HepG2 (cell line): Measurements from ENCODE around the gene NSG2. TPM values are rescaled to one million over a fixed set of nuclear protein-coding genes. Genes with fewer than 3 reads are reported as not detected.

Source experiments
- CHCHD3 ChIP-seq: sonication (generic); formaldehyde crosslinking; IDR thresholded peaks from 2 replicates; pipeline ENCODE4 v1.8.0; 2022; ENCODE audit warnings: mild to moderate bottlenecking, missing genetic modification reagents, moderate library complexity
- GABPB1 ChIP-seq: IDR thresholded peaks from 2 replicates; pipeline ENCODE4 v1.6.1; 2016; ENCODE audit warnings: mild to moderate bottlenecking, missing genetic modification reagents, moderate library complexity, missing compliant biosample characterization
- HOXA9 ChIP-seq: sonication (generic); formaldehyde crosslinking; IDR thresholded peaks from 2 replicates; pipeline ENCODE4 v1.8.1; 2022; ENCODE audit warnings: missing genetic modification reagents, mild to moderate bottlenecking, moderate library complexity, borderline replicate concordance
- ISL2 ChIP-seq: sonication (generic); formaldehyde crosslinking; IDR thresholded peaks from 2 replicates; pipeline ENCODE4 v1.5.0; 2020; ENCODE audit warnings: missing genetic modification reagents
- MLX ChIP-seq: IDR thresholded peaks from 2 replicates; pipeline ENCODE4 v1.6.1; 2016
- NFKB2 ChIP-seq: sonication (generic); formaldehyde crosslinking; IDR thresholded peaks from 2 replicates; pipeline ENCODE4 v1.4.0; 2020; ENCODE audit warnings: missing genetic modification reagents, borderline replicate concordance
- NR2F1 ChIP-seq, 2 experiments: fragments of 450-650 bp in 1 of 2; formaldehyde crosslinking in 1 of 2; IDR thresholded peaks; 2 replicates each; pipeline versions ENCODE4 v1.5.0 to v1.6.1; 2016 to 2020; ENCODE audit warnings: mild to moderate bottlenecking in 1 of 2, missing compliant biosample characterization in 1 of 2, missing genetic modification reagents in 1 of 2, moderate library complexity in 1 of 2
- REPIN1 ChIP-seq: sonication (generic); formaldehyde crosslinking; IDR thresholded peaks from 2 replicates; pipeline ENCODE4 v1.8.0; 2022; ENCODE audit warnings: missing genetic modification reagents, low read depth, mild to moderate bottlenecking, borderline replicate concordance
- RFX5 ChIP-seq: IDR thresholded peaks from 2 replicates; pipeline ENCODE4 v1.6.1; 2011; ENCODE audit warnings: low read depth, low read length, improper control_type of control experiment
- ZHX1 ChIP-seq: sonication (generic); formaldehyde crosslinking; IDR thresholded peaks from 2 replicates; pipeline ENCODE4 v1.8.1; 2022; ENCODE audit warnings: low read depth, mild to moderate bottlenecking, missing genetic modification reagents
- ZNF180 ChIP-seq: sonication (generic); formaldehyde crosslinking; IDR thresholded peaks from 2 replicates; pipeline ENCODE4 v1.4.0; 2020; ENCODE audit warnings: low read depth, missing genetic modification reagents, borderline replicate concordance
- ZNF496 ChIP-seq: sonication (generic); formaldehyde crosslinking; IDR thresholded peaks from 2 replicates; pipeline ENCODE4 v1.8.1; 2023; ENCODE audit warnings: mild to moderate bottlenecking, moderate library complexity, missing genetic modification reagents; ENCODE audit not compliant: insufficient replicate concordance
- ZNF619 ChIP-seq: sonication (generic); formaldehyde crosslinking; IDR thresholded peaks from 2 replicates; pipeline ENCODE4 v1.4.0; 2020; ENCODE audit warnings: mild to moderate bottlenecking, missing genetic modification reagents
- polyA plus RNA-seq, 8 experiments: library from polyadenylated mRNA; depleted of rRNA in 3 of 8; stranded (reverse) in 7 of 8; unstranded in 1 of 8; fragments of >200 nt; fragmentation: Illumina TruSeq in 4 of 8; extraction: Trizol in 4 of 8; gene quantifications; 2 replicates each; pipeline versions ENCODE4 v1.2.1 to v1.2.3, GENCODE V29; 2011 to 2016; ENCODE audit warnings: low read depth in 4 of 8, missing spikeins in 1 of 8, mixed read lengths in 1 of 8; ENCODE audit not compliant: insufficient read depth in 1 of 8
- total RNA-seq, 5 experiments: library from RNA; depleted of rRNA; stranded (reverse); fragments of >200 nt; fragmentation: Illumina TruSeq; extraction: Trizol; gene quantifications; 2 replicates each; pipeline ENCODE4 v1.2.3, GENCODE V29; 2016; ENCODE audit warnings: low read depth in 1 of 5

The NSG2 gene
- total and polyA plus RNA-seq, 2 of the 13 experiments (the other 11 are each of a cell fraction or from before 2014, with no cell fraction given) = 0.21 TPM; not detected in 1

- no peak for TF ChIP-seq NFKB2
- TF ChIP-seq RFX5 = no peak
- TF ChIP-seq ZHX1 (CRISPR knock-in tag) = no peak
- no peak for TF ChIP-seq ZNF496 (CRISPR knock-in tag)
- no peak for TF ChIP-seq CHCHD3 (CRISPR knock-in tag)
- no peak for TF ChIP-seq REPIN1 (CRISPR knock-in tag)
- no peak for TF ChIP-seq MLX (CRISPR knock-in tag)
- TF ChIP-seq ZNF180 (CRISPR knock-in tag) = no peak
- no peak for TF ChIP-seq HOXA9 (CRISPR knock-in tag)
- TF ChIP-seq GABPB1 = no peak
- TF ChIP-seq ZNF619 (CRISPR knock-in tag) = no peak
- TF ChIP-seq NR2F1 (CRISPR knock-in tag; IDR thresholded peaks at IDR 0.05) = no peak
- no peak for TF ChIP-seq ISL2 (CRISPR knock-in tag)
Measured at GRCh38 chr5:174157048-174157447, 111.5 kb downstream of the NSG2 start (continued).

Other genes with a start within 250 kb of the NSG2 start
- 7.7 and 8.3 TPM in 2 replicates for gene CPEB4, start 157.4 kb upstream of the NSG2 start, total RNA-seq (2016; rRNA removed; fragmentation: Illumina TruSeq; extraction: Trizol)
- 25.0 and 26.7 TPM in 2 replicates for gene CPEB4, start 157.4 kb upstream of the NSG2 start, polyA plus RNA-seq (2011; rRNA removed)
- not detected in 2 replicates for gene C5orf47, start 56.5 kb upstream of the NSG2 start, total RNA-seq (2016; rRNA removed; fragmentation: Illumina TruSeq; extraction: Trizol)
- gene C5orf47, start 56.5 kb upstream of the NSG2 start, polyA plus RNA-seq (2011; rRNA removed) = 0.04 TPM in 1 of 2 replicates, not detected in the other